Mucosa of rectum (tissue), 2 donors: ENCODE results near the gene CAMTA1.

Experiments used
- H3K27ac ChIP-seq, 2 donors: one replicate each; pipeline ENCODE4 v1.7.0; 2013; ENCODE audit warnings: inconsistent platforms in 2 of 2, low read depth in 2 of 2, low read length in 2 of 2
- H3K27me3 ChIP-seq, 2 donors: one replicate each; pipeline ENCODE4 v1.7.0; 2013; ENCODE audit warnings: low read length in 2 of 2; ENCODE audit not compliant: control insufficient read depth in 2 of 2, insufficient read depth in 2 of 2
- H3K36me3 ChIP-seq, 2 donors: one replicate each; pipeline ENCODE4 v1.7.0; 2013; ENCODE audit warnings: low read length in 2 of 2; ENCODE audit not compliant: control insufficient read depth in 2 of 2, insufficient read depth in 2 of 2
- H3K4me1 ChIP-seq, 2 donors: one replicate each; pipeline ENCODE4 v1.7.0; 2013; ENCODE audit warnings: low read length in 2 of 2, mild to moderate bottlenecking in 1 of 2; ENCODE audit not compliant: control insufficient read depth in 2 of 2, insufficient read depth in 2 of 2
- H3K4me3 ChIP-seq, 2 donors: one replicate each; pipeline ENCODE4 v1.7.0; 2013; ENCODE audit warnings: low read length in 2 of 2
- H3K9ac ChIP-seq, 2 donors: one replicate each; pipeline ENCODE4 v1.7.0; 2013; ENCODE audit warnings: low read length in 2 of 2, low read depth in 1 of 2, mild to moderate bottlenecking in 1 of 2
- H3K9me3 ChIP-seq, 2 donors: one replicate each; pipeline ENCODE4 v1.7.0; 2013; ENCODE audit warnings: low read length in 2 of 2; ENCODE audit not compliant: control insufficient read depth in 2 of 2
- donor health status: healthy.
- donor health status: Normal muscosa, but diverticular disease.

The CAMTA1 gene

GRCh38 chr1:7642781-7643529 lies 857.7 kb downstream of the CAMTA1 start:
- Histone ChIP-seq H3K4me3 (no peak overlapping the region), H3K9ac (no peak overlapping the region), H3K27me3 (no peaks in the 10 kb centered on the region), H3K27ac (no peak overlapping the region), H3K4me1 (no peaks in the 10 kb centered on the region), H3K9me3 (no peaks in the 10 kb centered on the region), H3K36me3 (no peaks in the 10 kb centered on the region)

DNA sequence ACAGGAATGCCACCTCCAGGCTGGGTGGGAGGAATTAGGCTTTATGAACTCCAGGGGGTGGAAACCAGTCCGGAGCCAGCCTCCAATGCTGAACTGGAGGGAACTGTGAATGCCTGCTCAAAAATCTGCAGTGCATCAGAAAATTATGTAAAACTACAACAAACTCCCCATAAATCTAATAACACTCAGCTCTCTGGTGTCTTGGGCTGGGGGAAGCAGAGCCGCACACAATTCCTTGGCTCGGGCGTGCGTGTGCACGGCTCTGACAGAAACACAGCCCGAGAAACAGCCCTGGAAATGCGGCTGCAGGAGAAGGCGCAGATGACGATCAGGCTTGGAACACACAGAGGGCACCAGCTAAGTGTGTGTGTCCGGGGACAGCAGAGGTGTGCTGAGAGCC lies 858.3 kb downstream of the CAMTA1 start:
- Histone ChIP-seq H3K9ac (no peak overlapping the region), H3K4me1 (no peaks in the 10 kb centered on the region), H3K36me3 (no peaks in the 10 kb centered on the region), H3K27me3 (no peaks in the 10 kb centered on the region), H3K27ac (no peak overlapping the region), H3K4me3 (no peak overlapping the region), H3K9me3 (no peaks in the 10 kb centered on the region)

- Histone ChIP-seq H3K4me1 (no peaks in the 10 kb centered on the region), H3K36me3 (no peaks in the 10 kb centered on the region), H3K27me3 (no peaks in the 10 kb centered on the region), H3K4me3 (no peak overlapping the region), H3K27ac (no peak overlapping the region), H3K9me3 (no peaks in the 10 kb centered on the region), H3K9ac (no peak overlapping the region)
These were observed 858.8 kb downstream of the CAMTA1 start for GRCh38 chr1:7644086-7644485.

GRCh38 chr1:7644961-7645750 lies 859.9 kb downstream of the CAMTA1 start:
- no peaks in the 10 kb centered on the region for H3K4me1 ChIP-seq
- no peak overlapping the region for H3K4me3 ChIP-seq
- H3K27ac ChIP-seq, result no peak overlapping the region
- no peaks in the 10 kb centered on the region for H3K36me3 ChIP-seq
- no peaks in the 10 kb centered on the region for H3K27me3 ChIP-seq
- no peaks in the 10 kb centered on the region for H3K9me3 ChIP-seq
- no peak overlapping the region for H3K9ac ChIP-seq

GRCh38 chr1:7645751-7646048 lies 860.4 kb downstream of the CAMTA1 start:
- H3K36me3 ChIP-seq, result no peaks in the 10 kb centered on the region
- H3K27ac ChIP-seq, result no peak overlapping the region
- no peak overlapping the region for H3K4me3 ChIP-seq
- no peaks in the 10 kb centered on the region for H3K27me3 ChIP-seq
- no peak overlapping the region for H3K9ac ChIP-seq
- no peaks in the 10 kb centered on the region for H3K4me1 ChIP-seq
- H3K9me3 ChIP-seq, result no peaks in the 10 kb centered on the region

GRCh38 chr1:7646164-7646563 lies 860.9 kb downstream of the CAMTA1 start:
- H3K9ac ChIP-seq, result no peak overlapping the region
- no peaks in the 10 kb centered on the region for H3K4me1 ChIP-seq
- H3K36me3 ChIP-seq, result no peaks in the 10 kb centered on the region
- H3K4me3 ChIP-seq, result no peak overlapping the region
- H3K27ac ChIP-seq, result no peak overlapping the region
- no peaks in the 10 kb centered on the region for H3K9me3 ChIP-seq
- H3K27me3 ChIP-seq, result no peaks in the 10 kb centered on the region

DNA sequence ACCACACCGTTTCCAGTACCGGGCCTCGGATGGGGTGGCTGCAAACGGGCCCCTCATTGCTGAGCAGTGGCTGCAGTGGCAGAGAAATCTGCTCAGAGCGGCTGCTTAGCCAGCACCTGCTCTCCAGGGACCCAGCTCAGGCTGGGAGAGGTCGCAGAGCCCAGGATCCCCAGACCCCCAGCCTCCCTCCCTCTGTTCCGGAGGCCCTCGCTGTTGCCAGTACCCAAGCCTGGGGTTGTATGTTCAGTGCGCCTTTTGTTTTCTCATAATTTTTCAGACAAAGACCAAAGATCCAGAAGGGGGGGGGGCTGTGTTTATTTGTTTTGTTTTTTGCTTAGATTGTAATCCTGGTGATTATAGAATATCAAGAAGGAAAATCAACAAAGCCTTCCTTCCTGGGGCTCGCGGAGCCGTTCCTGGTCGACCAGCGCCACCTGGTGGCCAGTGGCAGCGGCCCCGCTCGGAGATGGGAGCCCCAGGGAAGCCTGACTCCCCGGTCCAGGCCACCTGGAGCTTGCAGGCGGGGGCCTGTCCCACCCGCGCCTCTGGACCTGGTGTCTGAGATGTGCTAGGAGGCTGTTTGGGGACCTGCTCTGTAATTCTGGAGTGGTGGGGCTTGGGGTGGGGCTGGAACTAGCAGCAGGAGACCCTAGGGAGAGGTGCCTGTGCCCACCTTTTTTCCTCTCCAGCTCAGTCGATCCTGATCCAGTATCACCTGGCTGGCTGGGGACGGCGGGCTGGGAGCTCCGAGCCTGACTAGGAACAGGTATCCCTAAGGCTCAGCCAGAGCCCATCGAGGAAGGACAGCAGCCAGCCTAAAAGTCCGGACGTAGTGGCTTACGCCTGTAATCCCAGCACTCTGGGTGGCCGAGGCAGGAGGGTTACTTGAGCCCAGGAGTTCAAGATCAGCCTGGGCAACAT lies 862.0 kb downstream of the CAMTA1 start:
- no peaks in the 10 kb centered on the region for H3K27me3 ChIP-seq
- H3K36me3 ChIP-seq, result no peaks in the 10 kb centered on the region
- H3K9me3 ChIP-seq, result no peaks in the 10 kb centered on the region
- H3K9ac ChIP-seq, result no peak overlapping the region
- no peak overlapping the region for H3K27ac ChIP-seq
- no peaks in the 10 kb centered on the region for H3K4me1 ChIP-seq
- H3K4me3 ChIP-seq, result no peak overlapping the region

DNA sequence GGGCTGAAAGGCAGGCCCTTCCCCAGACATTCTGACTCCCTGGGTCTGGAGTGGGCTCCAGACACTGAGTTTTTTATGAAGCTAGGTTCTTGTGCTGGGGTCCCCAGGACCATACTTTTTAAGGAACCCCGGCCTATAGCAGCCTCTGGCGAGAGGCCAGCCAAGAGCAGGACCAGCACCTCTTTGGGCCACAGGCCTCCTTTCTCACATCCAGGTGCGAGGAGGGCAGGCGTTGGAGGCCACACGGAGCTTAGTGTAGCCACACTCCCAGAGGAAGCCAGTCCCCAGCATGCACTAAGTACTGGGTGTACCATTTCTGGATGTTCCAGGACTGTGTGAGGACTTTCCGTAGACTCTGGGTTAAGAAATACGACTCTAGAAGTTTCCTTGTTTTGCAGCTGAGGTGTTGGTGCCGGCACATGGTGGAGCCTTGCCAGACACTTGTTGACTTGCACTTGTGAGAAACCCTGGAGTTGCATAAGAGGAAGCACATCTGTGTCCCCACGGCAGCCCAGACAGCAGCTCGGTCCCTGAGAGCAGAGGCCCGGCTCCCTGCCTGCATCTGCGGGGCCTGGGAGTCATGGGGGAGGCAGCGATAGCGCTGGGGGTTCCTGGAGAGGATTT lies 863.6 kb downstream of the CAMTA1 start:
- Histone ChIP-seq H3K4me3 (no peak overlapping the region), H3K27ac (no peak overlapping the region), H3K4me1 (no peaks in the 10 kb centered on the region), H3K9me3 (no peaks in the 10 kb centered on the region), H3K27me3 (no peaks in the 10 kb centered on the region), H3K9ac (no peak overlapping the region), H3K36me3 (no peaks in the 10 kb centered on the region)

DNA sequence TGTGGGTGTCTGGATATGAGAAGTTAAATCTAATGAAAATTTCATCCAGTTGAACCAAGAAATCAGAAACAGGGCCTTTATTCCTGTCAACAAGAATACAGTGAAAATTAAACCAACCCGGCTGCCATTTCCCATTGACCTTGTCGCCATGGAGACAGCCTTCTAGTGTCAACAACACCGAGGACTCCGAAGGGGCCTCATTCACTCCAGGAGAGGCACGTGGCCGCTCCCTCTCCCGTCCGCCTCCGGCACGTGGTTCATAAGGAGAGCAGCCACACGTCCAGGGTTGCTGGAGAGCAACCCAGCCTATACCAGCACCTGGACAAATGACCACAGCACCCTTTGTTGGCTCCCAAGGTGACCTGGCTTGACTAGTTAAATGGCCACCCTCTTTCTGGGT lies 865.5 kb downstream of the CAMTA1 start:
- Histone ChIP-seq H3K4me3 (no peak overlapping the region), H3K27ac (no peak overlapping the region), H3K36me3 (no peaks in the 10 kb centered on the region), H3K9me3 (no peaks in the 10 kb centered on the region), H3K4me1 (no peaks in the 10 kb centered on the region), H3K9ac (no peak overlapping the region), H3K27me3 (no peaks in the 10 kb centered on the region)
